HepG2 (cell line): Measurements from ENCODE around the gene C1orf50. TPM values are rescaled to one million over a fixed set of nuclear protein-coding genes. Genes with fewer than 3 reads are reported as not detected.

Experiments
- ATAC-seq: fragments of 200-7000 bp; cut with Tn5 transposase; 3 replicates; pipeline ENCODE4 v1.9.1; 2020; ENCODE audit warnings: mild to moderate bottlenecking, moderate library complexity
- BruUV-seq: library from RNA; stranded (reverse); fragments of 400-500 nt; replicated peaks from 2 replicates; lab custom pipeline; 2021; lab: Mats Ljungman, UMichigan
- CTCF ChIA-PET: fragments of 300-600 bp; formaldehyde crosslinking; extraction: SDS; loops from one replicate; lab custom pipeline; 2021; ENCODE audit warnings: low total read pairs, inconsistent platforms, low intra/inter-chr PET ratio; lab: Yijun Ruan, JAX
- POLR2A ChIA-PET: fragments of 350-600 bp; sonication (Branson Sonifier 250); formaldehyde crosslinking; loops from one replicate; lab custom pipeline; 2020; ENCODE audit warnings: antibody characterized with exemption, inconsistent platforms; lab: Yijun Ruan, JAX
- DNase-seq: peaks from one replicate; pipeline ENCODE4 v3.0.0-alpha.2; 2015; ENCODE audit warnings: low spot score
- FAIRE-seq: peaks from 3 replicates; lab custom pipeline; 2011; peaks lifted over from hg19 to GRCh38; lab: Jason Lieb, UNC
- H2AFZ ChIP-seq: one replicate; pipeline ENCODE4 v1.6.1; 2011; ENCODE audit warnings: low read length, inconsistent platforms
- H3K27ac ChIP-seq: fragments of 300-600 bp; 3 replicates; pipeline ENCODE4 v1.8.0; 2011; ENCODE audit warnings: mixed run types, mild to moderate bottlenecking, mixed read lengths, low read length, inconsistent platforms; ENCODE audit not compliant: insufficient read depth; ENCODE audit errors: extremely low read length
- H3K27me3 ChIP-seq, 2 experiments: fragments of 200-600 bp in 1 of 2; 2 replicates in 1 of 2; 3 replicates in 1 of 2; pipeline versions ENCODE4 v1.6.0 to v1.8.0; 2011; ENCODE audit warnings: low read length in 2 of 2, mild to moderate bottlenecking in 2 of 2, moderate library complexity in 2 of 2, inconsistent platforms in 1 of 2; ENCODE audit not compliant: insufficient read depth in 2 of 2, control insufficient read depth in 1 of 2
- H3K36me3 ChIP-seq, 2 experiments: fragments of 200-600 bp in 1 of 2; replicated peaks in 1 of 2; 2 replicates in 1 of 2; 3 replicates in 1 of 2; pipeline versions ENCODE4 v1.5.1 to v1.8.0; 2011; ENCODE audit warnings: low read length in 2 of 2, inconsistent platforms in 1 of 2; ENCODE audit not compliant: insufficient read depth in 2 of 2, control insufficient read depth in 1 of 2
- H3K4me1 ChIP-seq: 2 replicates; pipeline ENCODE4 v1.5.1; 2012; ENCODE audit warnings: low read length, inconsistent platforms; ENCODE audit not compliant: insufficient read depth
- H3K4me2 ChIP-seq: 2 replicates; pipeline ENCODE4 v1.6.0; 2011; ENCODE audit warnings: low read depth, low read length, inconsistent platforms
- H3K4me3 ChIP-seq, 3 experiments: fragments of 200-600 bp in 1 of 3; sonication (generic), shearing (Covaris generic) in 1 of 3; replicated peaks in 1 of 3; 2 replicates each; pipeline ENCODE4 v1.5.1; 2011 to 2016; ENCODE audit warnings: low read length in 3 of 3, inconsistent platforms in 2 of 3, low read depth in 2 of 3, mild to moderate bottlenecking in 2 of 3, control low read depth in 1 of 3, mixed read lengths in 1 of 3; ENCODE audit not compliant: insufficient read depth in 1 of 3
- H3K79me2 ChIP-seq: one replicate; pipeline ENCODE4 v1.6.1; 2011; ENCODE audit warnings: low read length, inconsistent platforms; ENCODE audit not compliant: insufficient read depth
- H3K9ac ChIP-seq: 2 replicates; pipeline ENCODE4 v1.6.0; 2011; ENCODE audit warnings: mild to moderate bottlenecking, low read depth, low read length, inconsistent platforms; ENCODE audit not compliant: insufficient read depth
- H3K9me3 ChIP-seq: 2 replicates; pipeline ENCODE4 v1.5.1; 2012; ENCODE audit warnings: mild to moderate bottlenecking, low read length
- H4K20me1 ChIP-seq: 2 replicates; pipeline ENCODE4 v1.6.0; 2011; ENCODE audit warnings: inconsistent platforms, mild to moderate bottlenecking, low read length, moderate library complexity; ENCODE audit not compliant: insufficient read depth
- CBX5 ChIP-seq: sonication (generic); formaldehyde crosslinking; IDR thresholded peaks from 2 replicates; pipeline ENCODE4 v1.4.0; 2020; ENCODE audit warnings: missing genetic modification reagents, borderline replicate concordance
- CTCF ChIP-seq: sonication (generic); formaldehyde crosslinking; IDR thresholded peaks from 2 replicates; pipeline ENCODE4 v1.5.0; 2020; ENCODE audit warnings: mild to moderate bottlenecking, missing genetic modification reagents, moderate library complexity
- HNF4G ChIP-seq, 2 experiments: sonication (generic) in 1 of 2; formaldehyde crosslinking in 1 of 2; IDR thresholded peaks; 2 replicates each; pipeline versions ENCODE4 v1.4.0 to v1.6.1; 2011 to 2020; ENCODE audit warnings: borderline replicate concordance in 2 of 2, low read depth in 2 of 2, mild to moderate bottlenecking in 2 of 2, low read length in 1 of 2, missing genetic modification reagents in 1 of 2, moderate library complexity in 1 of 2
- KDM4B ChIP-seq: sonication (generic); formaldehyde crosslinking; IDR thresholded peaks from 2 replicates; pipeline ENCODE4 v1.4.0; 2020; ENCODE audit warnings: missing genetic modification reagents
- KMT2A ChIP-seq: sonication (generic); formaldehyde crosslinking; IDR thresholded peaks from 2 replicates; pipeline ENCODE4 v1.4.0; 2020; ENCODE audit warnings: missing genetic modification reagents
- KMT2B ChIP-seq: IDR thresholded peaks from 2 replicates; pipeline ENCODE4 v1.6.1; 2016; ENCODE audit warnings: missing genetic modification reagents, missing compliant biosample characterization
- NRL ChIP-seq: sonication (generic); formaldehyde crosslinking; IDR thresholded peaks from 2 replicates; pipeline ENCODE4 v1.5.0; 2020; ENCODE audit warnings: missing genetic modification reagents, mild to moderate bottlenecking, moderate library complexity, borderline replicate concordance
- SRSF1 ChIP-seq: fragments of 200-400 bp; formaldehyde crosslinking; optimal IDR thresholded peaks from 2 replicates; pipeline ENCODE3; 2017; ENCODE audit warnings: mild to moderate bottlenecking, low read depth, low read length, moderate library complexity
- WIZ ChIP-seq: sonication (generic); formaldehyde crosslinking; IDR thresholded peaks from 2 replicates; pipeline ENCODE4 v1.5.1; 2020; ENCODE audit warnings: mild to moderate bottlenecking, missing genetic modification reagents
- ZBED4 ChIP-seq: sonication (generic); formaldehyde crosslinking; IDR thresholded peaks from 2 replicates; pipeline ENCODE4 v1.4.0; 2020; ENCODE audit warnings: missing genetic modification reagents, borderline replicate concordance
- ZFP36L1 ChIP-seq: sonication (generic); formaldehyde crosslinking; IDR thresholded peaks from 2 replicates; pipeline ENCODE4 v1.8.0; 2022; ENCODE audit warnings: mild to moderate bottlenecking, missing genetic modification reagents, moderate library complexity
- ZNF20 ChIP-seq: sonication (generic); formaldehyde crosslinking; IDR thresholded peaks from 2 replicates; pipeline ENCODE4 v1.4.0; 2020; ENCODE audit warnings: mild to moderate bottlenecking, moderate library complexity, missing genetic modification reagents
- ZNF512 ChIP-seq: sonication (generic); formaldehyde crosslinking; IDR thresholded peaks from 2 replicates; pipeline ENCODE4 v1.4.0; 2020; ENCODE audit warnings: mild to moderate bottlenecking, missing genetic modification reagents
- ZNF747 ChIP-seq: sonication (generic); formaldehyde crosslinking; IDR thresholded peaks from 2 replicates; pipeline ENCODE4 v1.8.1; 2023; ENCODE audit warnings: missing genetic modification reagents, mild to moderate bottlenecking, borderline replicate concordance
- ZNF770 ChIP-seq: sonication (generic); formaldehyde crosslinking; IDR thresholded peaks from 2 replicates; pipeline ENCODE4 v1.5.0; 2020; ENCODE audit warnings: mild to moderate bottlenecking, missing genetic modification reagents
- WGBS: methylation state at CpG from one replicate; pipeline ENCODE4 v1.1.6; 2017; ENCODE audit warnings: low lambda C conversion rate; 5-methylcytosine and 5-hydroxymethylcytosine counted together
- in situ Hi-C: cut with HindIII; loops from 2 replicates; pipeline ENCODE4 v1.10.0; 2017; ENCODE audit warnings: low pct_unique_long_range_greater_than_20kb; ENCODE audit not compliant: extremely low pct_ligation_motif_present
- intact Hi-C: fragments of 100-400 bp; cut with micrococcal nuclease; formaldehyde crosslinking; loops from one replicate; pipeline ENCODE4 v1.10.0; 2022; ENCODE audit not compliant: unreplicated experiment
- polyA plus RNA-seq, 8 experiments: library from polyadenylated mRNA; depleted of rRNA in 3 of 8; stranded (reverse) in 7 of 8; unstranded in 1 of 8; fragments of >200 nt; fragmentation: Illumina TruSeq in 4 of 8; extraction: Trizol in 4 of 8; gene quantifications; 2 replicates each; pipeline versions ENCODE4 v1.2.1 to v1.2.3, GENCODE V29; 2011 to 2016; ENCODE audit warnings: low read depth in 4 of 8, missing spikeins in 1 of 8, mixed read lengths in 1 of 8; ENCODE audit not compliant: insufficient read depth in 1 of 8
- total RNA-seq, 5 experiments: library from RNA; depleted of rRNA; stranded (reverse); fragments of >200 nt; fragmentation: Illumina TruSeq; extraction: Trizol; gene quantifications; 2 replicates each; pipeline ENCODE4 v1.2.3, GENCODE V29; 2016; ENCODE audit warnings: low read depth in 1 of 5

The C1orf50 gene
- total and polyA plus RNA-seq, 2 of the 13 experiments (the other 11 are each of a cell fraction or from before 2014, with no cell fraction given): 4.3 to 4.8 TPM

- in situ Hi-C loops: no loop called here
- H3K4me1 ChIP-seq: peaks cover 19% of the 10 kb centered on the region
These were observed 17.0 kb upstream of the C1orf50 start for GRCh38 chr1:42750041-42750440.

More at GRCh38 chr1:42750041-42750440, 17.0 kb upstream of the C1orf50 start:
- no peaks in the 10 kb centered on the region for H3K79me2 ChIP-seq
- BruUV-seq: no TSS peak
- ChIA-PET CTCF (no interaction called here), POLR2A (no interaction called here)
- H3K36me3 ChIP-seq: peaks cover 37 to 77% of the 10 kb centered on the region in 2 experiments
- H3K9ac ChIP-seq: no peak overlapping the region
- no peaks in the 10 kb centered on the region for H4K20me1 ChIP-seq
- ATAC-seq (no peak), DNase-seq (no peak), FAIRE-seq (no peak)
- no peaks in the 10 kb centered on the region for H3K9me3 ChIP-seq
- H3K4me2 ChIP-seq: no peak overlapping the region
- intact Hi-C loops: no loop called here
- WGBS: 98% methylated on average over 12 of the region's 12 CpGs
- no peak overlapping the region for H3K27ac ChIP-seq
- H3K4me3 ChIP-seq: no peak overlapping the region
- TF ChIP-seq ZBED4 (no peak), HNF4G (IDR thresholded peaks at IDR 0.05; ENCODE audit: borderline replicate concordance, low read depth, low read length) (no peak), HNF4G (CRISPR knock-in tag; IDR thresholded peaks at IDR 0.05; ENCODE audit: borderline replicate concordance, low read depth) (no peak), ZNF20 (no peak), KDM4B (no peak), NRL (CRISPR knock-in tag) (no peak), KMT2A (CRISPR knock-in tag) (no peak), WIZ (CRISPR knock-in tag) (no peak), CTCF (CRISPR knock-in tag) (no peak), CBX5 (CRISPR knock-in tag) (no peak), ZFP36L1 (CRISPR knock-in tag) (no peak), ZNF747 (CRISPR knock-in tag) (no peak), SRSF1 (no peak), KMT2B (no peak), ZNF770 (no peak), ZNF512 (no peak)
- no peak overlapping the region for H2AFZ ChIP-seq
- no peaks in the 10 kb centered on the region for H3K27me3 ChIP-seq
